ENCODE measurements around the gene ADGRG7.

DNA sequence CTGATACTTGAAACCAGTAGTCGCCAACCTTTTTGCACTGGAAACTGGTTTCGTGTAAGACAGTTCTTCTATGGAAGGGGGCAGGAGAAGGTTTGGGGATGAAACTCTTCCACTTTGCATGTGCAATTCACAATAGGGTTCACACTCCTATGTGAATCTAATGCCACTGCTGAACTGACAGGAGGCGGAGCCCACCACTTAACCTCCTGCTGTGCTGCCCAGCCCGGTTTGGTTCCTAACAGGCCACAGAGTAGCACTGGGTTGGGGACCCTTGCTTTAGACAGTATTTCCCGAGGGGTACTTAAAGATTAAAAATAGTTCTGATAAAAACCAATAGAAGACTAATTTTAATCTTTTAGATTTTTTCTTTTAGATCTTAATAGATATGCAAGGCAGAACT lies 111.0 kb downstream of the ADGRG7 start:
- no peak for TF ChIP-seq ZNF274 (IDR thresholded peaks at IDR 0.05; ENCODE audit: low read depth, low read length)
- no peak for TF ChIP-seq YY1 (IDR thresholded peaks at IDR 0.05; ENCODE audit: insufficient read depth, insufficient read length)
- no peak for TF ChIP-seq SUZ12 (IDR thresholded peaks at IDR 0.05; ENCODE audit: extremely low read depth, insufficient read depth, insufficient read length)

Data from NT2/D1 (cell line).